Frontal cortex (tissue), 4 donors: ENCODE measurements around the gene FBP2. TPM values are rescaled to one million over a fixed set of nuclear protein-coding genes. Genes with fewer than 3 reads are reported as not detected.
"Not testable (repeated sequence)": the region's sequence is repeated elsewhere in the genome, so short reads cannot be mapped to it uniquely, and the experiment has no call there.

Source experiments
- DNase-seq, 2 donors: peaks; one replicate each; pipeline ENCODE4 v3.0.0; 2012; ENCODE audit warnings: low spot score in 2 of 2
- FAIRE-seq: peaks from 2 replicates; lab custom pipeline; 2012; peaks lifted over from hg19 to GRCh38; lab: Jason Lieb, UNC
- total RNA-seq: library from RNA; depleted of rRNA; stranded (reverse); fragments of >200 nt; gene quantifications from one replicate; pipeline ENCODE4 v1.2.3, GENCODE V29; 2014
- donor health status: control.
- donor health status: control.
- donor health status: control.

The FBP2 gene
- total RNA-seq, 1 donor from 2014 or later = not detected

GRCh38 chr9:94568250-94568889 is 25.3 kb downstream of the FBP2 start:
- DNase-seq (no peak), FAIRE-seq (no peak)

GRCh38 chr9:94567271-94567670 is 26.4 kb downstream of the FBP2 start:
- no peak for DNase-seq
- FAIRE-seq = no peak

GRCh38 chr9:94566550-94566949 is 27.1 kb downstream of the FBP2 start:
- no peak for FAIRE-seq
- no peak for DNase-seq

GRCh38 chr9:94564279-94564678 is 29.3 kb downstream of the FBP2 start:
- DNase-seq, FAIRE-seq: not testable (repeated sequence)

- DNase-seq (no peak), FAIRE-seq (no peak)
Observed at GRCh38 chr9:94563548-94563947, 30.1 kb downstream of the FBP2 start.

GRCh38 chr9:94560237-94560636 is 33.4 kb downstream of the FBP2 start:
- no peak for FAIRE-seq
- DNase-seq = no peak

GRCh38 chr9:94557376-94557775 is 36.2 kb downstream of the FBP2 start:
- no peak for DNase-seq
- no peak for FAIRE-seq

GRCh38 chr9:94554439-94555331 is 38.9 kb downstream of the FBP2 start, which contains the start of gene PCAT7:
PCAT7 (plus strand) TSS chr9:94555083.
- no peak for FAIRE-seq
- no peak for DNase-seq

- FAIRE-seq (no peak), DNase-seq (no peak)
Observed at GRCh38 chr9:94554078-94554438, 39.6 kb downstream of the FBP2 start.

- FAIRE-seq (no peak), DNase-seq (no peak)
Observed at GRCh38 chr9:94553029-94553938, 40.3 kb downstream of the FBP2 start.

GRCh38 chr9:94545940-94546339 is 47.7 kb downstream of the FBP2 start:
- DNase-seq = no peak
- no peak for FAIRE-seq

- FAIRE-seq, DNase-seq: not testable (repeated sequence)
Observed at GRCh38 chr9:94544335-94544734, 49.3 kb downstream of the FBP2 start.

GRCh38 chr9:94538908-94539307 is 54.7 kb downstream of the FBP2 start:
- DNase-seq = no peak
- FAIRE-seq = no peak

GRCh38 chr9:94534901-94535300 is 58.7 kb downstream of the FBP2 start:
- FAIRE-seq = no peak

GRCh38 chr9:94533601-94534000 is 60.0 kb downstream of the FBP2 start:
- FAIRE-seq (no peak), DNase-seq (no peak)

More at GRCh38 chr9:94534901-94535300, 58.7 kb downstream of the FBP2 start:
- DNase-seq = no peak

GRCh38 chr9:94533155-94533554 is 60.5 kb downstream of the FBP2 start:
- DNase-seq (no peak), FAIRE-seq (no peak)

- no peak for FAIRE-seq
- DNase-seq = no peak
Observed at GRCh38 chr9:94528886-94529285, 64.7 kb downstream of the FBP2 start.

- FAIRE-seq (no peak), DNase-seq (no peak)
Observed at GRCh38 chr9:94526951-94527350, 66.7 kb downstream of the FBP2 start.

- no peak for FAIRE-seq
- DNase-seq = no peak
Observed at GRCh38 chr9:94526271-94526670, 67.4 kb downstream of the FBP2 start.

GRCh38 chr9:94525396-94526035 is 68.1 kb downstream of the FBP2 start:
- no peak for FAIRE-seq
- no peak for DNase-seq
